ENCODE data around the gene ANKRD6. TPM values are rescaled to one million over a fixed set of nuclear protein-coding genes. Genes with fewer than 3 reads are reported as not detected.

ANKRD6 gene
- total and polyA plus RNA-seq, 2 donors (not counting 1 experiment from before 2014, with no cell fraction given): 3.8 to 10.5 TPM

DNA sequence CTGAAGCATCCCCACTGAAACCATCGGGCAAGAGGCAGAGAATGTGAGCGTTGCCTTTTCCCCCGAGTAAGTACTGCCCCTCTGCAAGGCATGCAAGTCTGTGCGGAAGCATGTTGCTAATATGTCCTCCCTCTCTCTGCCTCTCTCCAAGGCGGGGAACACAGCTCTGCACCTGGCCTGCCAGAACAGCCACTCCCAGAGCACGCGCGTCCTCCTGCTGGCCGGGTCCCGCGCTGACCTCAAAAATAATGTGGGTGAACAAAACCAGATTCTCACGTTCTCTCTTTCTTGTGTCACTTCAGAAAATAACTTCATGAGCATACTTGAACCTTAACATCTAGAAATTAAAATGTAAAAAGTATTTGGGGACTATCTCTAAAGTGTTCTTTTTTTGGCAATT lies 179.2 kb downstream of the ANKRD6 start:
- H3K4me3 Mint-ChIP-seq: no peak overlapping the region
- no peaks in the 10 kb centered on the region for H3K9me3 Mint-ChIP-seq (ENCODE audit: insufficient read depth)
- no peak overlapping the region for H2AFZ ChIP-seq (ENCODE audit: insufficient read depth, low read depth, low read length, poor library complexity, severe bottlenecking)
- 99% methylated on average over 10 of the region's 12 CpGs for WGBS (ENCODE audit: insufficient coverage)
- no peaks in the 10 kb centered on the region for H3K79me2 ChIP-seq (ENCODE audit: control insufficient read depth, insufficient read depth, low read length)
- H3K27ac Mint-ChIP-seq: no peak overlapping the region
- DNase-seq (no peak), ATAC-seq (ENCODE audit: low read depth) (no peak)
- no peaks in the 10 kb centered on the region for H3K4me1 ChIP-seq (ENCODE audit: control insufficient read depth in 2 of 2, insufficient read depth in 2 of 2, low read length in 2 of 2)
- ChIA-PET POLR2A (no interaction called here), CTCF (interaction anchor here (0.5 to 6.0 kb wide), 9 partner anchors 9 to 629 kb away, joined by 4 to 61 read pairs (median 10); partner anchors contain the start of gene ANKRD6)
- no peaks in the 10 kb centered on the region for H3K4me1 Mint-ChIP-seq
- intact Hi-C loops (cut with micrococcal nuclease): no loop called here
- no peak overlapping the region for H3K4me2 ChIP-seq (replicated peaks; ENCODE audit: low read depth, low read length, poor library complexity, severe bottlenecking)
- H3K36me3 ChIP-seq (replicated peaks in 1 of 2; ENCODE audit: control extremely low read depth in 1 of 2, control insufficient read depth in 1 of 2, extremely low read depth in 1 of 2, insufficient read depth in 2 of 2, low read length in 1 of 2): no peaks in the 10 kb centered on the region
- H3K27me3 Mint-ChIP-seq: no peaks in the 10 kb centered on the region
- no peaks in the 10 kb centered on the region for H3K9me3 ChIP-seq (ENCODE audit: control extremely low read depth in 1 of 3, control insufficient read depth in 2 of 3, insufficient read depth in 1 of 3, low read length in 2 of 3)
- TF ChIP-seq, protein P1, sequence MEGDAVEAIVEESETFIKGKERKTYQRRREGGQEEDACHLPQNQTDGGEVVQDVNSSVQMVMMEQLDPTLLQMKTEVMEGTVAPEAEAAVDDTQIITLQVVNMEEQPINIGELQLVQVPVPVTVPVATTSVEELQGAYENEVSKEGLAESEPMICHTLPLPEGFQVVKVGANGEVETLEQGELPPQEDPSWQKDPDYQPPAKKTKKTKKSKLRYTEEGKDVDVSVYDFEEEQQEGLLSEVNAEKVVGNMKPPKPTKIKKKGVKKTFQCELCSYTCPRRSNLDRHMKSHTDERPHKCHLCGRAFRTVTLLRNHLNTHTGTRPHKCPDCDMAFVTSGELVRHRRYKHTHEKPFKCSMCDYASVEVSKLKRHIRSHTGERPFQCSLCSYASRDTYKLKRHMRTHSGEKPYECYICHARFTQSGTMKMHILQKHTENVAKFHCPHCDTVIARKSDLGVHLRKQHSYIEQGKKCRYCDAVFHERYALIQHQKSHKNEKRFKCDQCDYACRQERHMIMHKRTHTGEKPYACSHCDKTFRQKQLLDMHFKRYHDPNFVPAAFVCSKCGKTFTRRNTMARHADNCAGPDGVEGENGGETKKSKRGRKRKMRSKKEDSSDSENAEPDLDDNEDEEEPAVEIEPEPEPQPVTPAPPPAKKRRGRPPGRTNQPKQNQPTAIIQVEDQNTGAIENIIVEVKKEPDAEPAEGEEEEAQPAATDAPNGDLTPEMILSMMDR (IDR thresholded peaks at IDR 0.05): no peak
- no peak for TF ChIP-seq EZH2 (IDR thresholded peaks at IDR 0.05; ENCODE audit: borderline replicate concordance, insufficient read depth, low read depth, low read length, poor library complexity, severe bottlenecking)
- no peak overlapping the region for H3K27ac ChIP-seq (ENCODE audit: low read length in 2 of 2)
- no peak overlapping the region for H3K9ac ChIP-seq (ENCODE audit: low read length)
- H4K20me1 ChIP-seq (ENCODE audit: control insufficient read depth, insufficient read depth, low read length, poor library complexity, severe bottlenecking): no peaks in the 10 kb centered on the region
- H3K4me3 ChIP-seq (ENCODE audit: control extremely low read depth in 1 of 5, extremely low read depth in 1 of 5, insufficient read depth in 1 of 5, low read depth in 2 of 5, low read length in 4 of 5): no peak overlapping the region
- no peaks in the 10 kb centered on the region for H3K27me3 ChIP-seq (replicated peaks in 1 of 4; ENCODE audit: control extremely low read depth in 1 of 4, control insufficient read depth in 3 of 4, insufficient read depth in 4 of 4, low read length in 3 of 4)

DNA sequence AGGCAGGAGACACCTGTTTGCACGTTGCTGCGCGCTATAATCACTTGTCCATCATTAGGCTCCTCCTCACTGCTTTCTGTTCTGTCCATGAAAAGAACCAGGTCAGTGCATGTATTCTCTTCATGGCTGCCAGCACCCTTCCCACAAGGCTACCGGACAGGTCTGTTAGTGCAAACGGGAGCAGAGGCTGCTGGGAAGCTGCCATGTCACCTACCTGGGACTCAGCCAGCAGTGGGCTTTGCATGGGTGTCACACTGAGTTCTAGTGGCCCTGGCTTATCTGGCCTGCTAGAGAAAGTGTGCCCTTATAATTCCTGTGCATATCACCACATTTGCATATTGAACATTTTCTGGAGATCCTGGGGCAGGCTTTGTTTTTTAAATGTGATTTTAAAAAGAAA lies 180.8 kb downstream of the ANKRD6 start:
- H3K27me3 Mint-ChIP-seq: no peaks in the 10 kb centered on the region
- no peaks in the 10 kb centered on the region for H3K4me1 Mint-ChIP-seq
- ATAC-seq (ENCODE audit: low read depth) (no peak), DNase-seq (no peak)
- no peak overlapping the region for H3K27ac Mint-ChIP-seq
- H3K4me3 Mint-ChIP-seq: no peak overlapping the region
- Histone ChIP-seq H3K4me2 (replicated peaks; ENCODE audit: low read depth, low read length, poor library complexity, severe bottlenecking) (no peak overlapping the region), H3K9me3 (ENCODE audit: control extremely low read depth in 1 of 3, control insufficient read depth in 2 of 3, insufficient read depth in 1 of 3, low read length in 2 of 3) (no peaks in the 10 kb centered on the region), H4K20me1 (ENCODE audit: control insufficient read depth, insufficient read depth, low read length, poor library complexity, severe bottlenecking) (no peaks in the 10 kb centered on the region), H2AFZ (ENCODE audit: insufficient read depth, low read depth, low read length, poor library complexity, severe bottlenecking) (no peak overlapping the region), H3K9ac (ENCODE audit: low read length) (no peak overlapping the region), H3K79me2 (ENCODE audit: control insufficient read depth, insufficient read depth, low read length) (no peaks in the 10 kb centered on the region), H3K4me3 (ENCODE audit: control extremely low read depth in 1 of 5, extremely low read depth in 1 of 5, insufficient read depth in 1 of 5, low read depth in 2 of 5, low read length in 4 of 5) (no peak overlapping the region), H3K27me3 (replicated peaks in 1 of 4; ENCODE audit: control extremely low read depth in 1 of 4, control insufficient read depth in 3 of 4, insufficient read depth in 4 of 4, low read length in 3 of 4) (no peaks in the 10 kb centered on the region), H3K4me1 (ENCODE audit: control insufficient read depth in 2 of 2, insufficient read depth in 2 of 2, low read length in 2 of 2) (no peaks in the 10 kb centered on the region), H3K36me3 (replicated peaks in 1 of 2; ENCODE audit: control extremely low read depth in 1 of 2, control insufficient read depth in 1 of 2, extremely low read depth in 1 of 2, insufficient read depth in 2 of 2, low read length in 1 of 2) (no peaks in the 10 kb centered on the region), H3K27ac (ENCODE audit: low read length in 2 of 2) (no peak overlapping the region)
- TF ChIP-seq, protein P1 (IDR thresholded peaks at IDR 0.05): no peak
- no peak for TF ChIP-seq EZH2 (IDR thresholded peaks at IDR 0.05; ENCODE audit: borderline replicate concordance, insufficient read depth, low read depth, low read length, poor library complexity, severe bottlenecking)
- POLR2A ChIA-PET: no interaction called here
- CTCF ChIA-PET: interaction anchor here (2.0 to 6.0 kb wide), 4 partner anchors 182 to 247 kb away, joined by 5 to 51 read pairs (median 10); no protein-coding TSS in a partner anchor
- H3K9me3 Mint-ChIP-seq (ENCODE audit: insufficient read depth): no peaks in the 10 kb centered on the region
- WGBS (ENCODE audit: insufficient coverage): 100% methylated on average over 2 of the region's 5 CpGs
- intact Hi-C loops (cut with micrococcal nuclease): no loop called here

All from B cell (primary cell).